Liver (tissue), 9 donors: ENCODE results near the gene SLC25A42. TPM values are rescaled to one million over a fixed set of nuclear protein-coding genes. Genes with fewer than 3 reads are reported as not detected.

Experiments
- DNase-seq: peaks from one replicate; pipeline ENCODE4 v3.0.0-alpha.2; 2017; ENCODE audit warnings: low spot score
- H3K27ac ChIP-seq, 2 donors: one replicate each; pipeline ENCODE4 v1.7.0; 2013; ENCODE audit warnings: inconsistent platforms in 2 of 2, low read length in 2 of 2, control low read depth in 1 of 2, low read depth in 1 of 2, mild to moderate bottlenecking in 1 of 2
- H3K27me3 ChIP-seq, 4 donors: one replicate each; pipeline versions ENCODE4 v1.6.1 to v1.7.0; 2013; ENCODE audit warnings: low read length in 3 of 4, inconsistent platforms in 1 of 4, mild to moderate bottlenecking in 1 of 4, moderate library complexity in 1 of 4; ENCODE audit not compliant: control insufficient read depth in 4 of 4, insufficient read depth in 4 of 4
- H3K36me3 ChIP-seq, 4 donors: one replicate each; pipeline versions ENCODE4 v1.6.1 to v1.7.0; 2013; ENCODE audit warnings: low read length in 3 of 4, mild to moderate bottlenecking in 3 of 4, low read depth in 1 of 4, moderate library complexity in 1 of 4; ENCODE audit not compliant: control insufficient read depth in 4 of 4, insufficient read depth in 3 of 4
- H3K4me1 ChIP-seq, 4 donors: one replicate each; pipeline versions ENCODE4 v1.6.1 to v1.7.0; 2013; ENCODE audit warnings: low read length in 3 of 4, mild to moderate bottlenecking in 3 of 4, moderate library complexity in 1 of 4; ENCODE audit not compliant: control insufficient read depth in 4 of 4, insufficient read depth in 4 of 4
- H3K4me3 ChIP-seq, 3 donors: one replicate each; pipeline versions ENCODE4 v1.6.1 to v1.7.0; 2013; ENCODE audit warnings: low read length in 3 of 3, control low read depth in 1 of 3, low read depth in 1 of 3, mild to moderate bottlenecking in 1 of 3
- H3K9ac ChIP-seq, 2 donors: one replicate each; pipeline ENCODE4 v1.7.0; 2013; ENCODE audit warnings: low read length in 2 of 2, mild to moderate bottlenecking in 2 of 2, moderate library complexity in 2 of 2, control low read depth in 1 of 2, low read depth in 1 of 2
- H3K9me3 ChIP-seq, 4 donors: one replicate each; pipeline versions ENCODE4 v1.6.1 to v1.7.0; 2013; ENCODE audit warnings: low read length in 3 of 4; ENCODE audit not compliant: control insufficient read depth in 4 of 4
- CTCF ChIP-seq: fragments of 150-350 bp; IDR thresholded peaks from 2 replicates; pipeline ENCODE4 v1.5.1; 2017; ENCODE audit warnings: improper control_type of control experiment, low read depth, low read length; ENCODE audit not compliant: missing input control
- EGR1 ChIP-seq, 2 donors: IDR thresholded peaks; 2 replicates each; pipeline ENCODE4 v1.6.1; 2016 to 2018; ENCODE audit warnings: antibody characterized with exemption in 2 of 2, low read depth in 2 of 2
- FOXA1 ChIP-seq: IDR thresholded peaks from 2 replicates; pipeline ENCODE4 v1.6.1; 2016; ENCODE audit warnings: antibody characterized with exemption
- FOXA2 ChIP-seq: IDR thresholded peaks from 2 replicates; pipeline ENCODE4 v1.6.1; 2016; ENCODE audit warnings: antibody characterized with exemption
- GABPA ChIP-seq, 2 donors: IDR thresholded peaks in 1 of 2; conservative IDR thresholded peaks in 1 of 2; 2 replicates each; pipeline ENCODE4 v1.6.1; 2016; ENCODE audit warnings: antibody characterized with exemption in 2 of 2, mild to moderate bottlenecking in 1 of 2, moderate library complexity in 1 of 2
- HNF4A ChIP-seq, 2 donors: conservative IDR thresholded peaks; 2 replicates each; pipeline ENCODE4 v1.6.1; 2016; ENCODE audit warnings: antibody characterized with exemption in 2 of 2, mild to moderate bottlenecking in 2 of 2
- HNF4G ChIP-seq: IDR thresholded peaks from 2 replicates; pipeline ENCODE4 v1.6.1; 2016; ENCODE audit warnings: antibody characterized with exemption
- JUND ChIP-seq, 2 donors: IDR thresholded peaks; 2 replicates each; pipeline ENCODE4 v1.6.1; 2016; ENCODE audit warnings: antibody characterized with exemption in 2 of 2
- MAX ChIP-seq: IDR thresholded peaks from 2 replicates; pipeline ENCODE4 v1.6.1; 2016; ENCODE audit warnings: antibody characterized with exemption
- NR2F2 ChIP-seq: IDR thresholded peaks from 2 replicates; pipeline ENCODE4 v1.6.1; 2016; ENCODE audit warnings: antibody characterized with exemption
- REST ChIP-seq: IDR thresholded peaks from 2 replicates; pipeline ENCODE4 v1.6.1; 2016; ENCODE audit warnings: antibody characterized with exemption, mild to moderate bottlenecking
- RXRA ChIP-seq, 2 donors: IDR thresholded peaks; 2 replicates each; pipeline ENCODE4 v1.6.1; 2017 to 2018; ENCODE audit warnings: antibody characterized with exemption in 2 of 2, mild to moderate bottlenecking in 1 of 2
- SP1 ChIP-seq: IDR thresholded peaks from 2 replicates; pipeline ENCODE4 v1.6.1; 2018; ENCODE audit warnings: antibody characterized with exemption, mild to moderate bottlenecking
- YY1 ChIP-seq: IDR thresholded peaks from 2 replicates; pipeline ENCODE4 v1.6.1; 2016; ENCODE audit warnings: antibody characterized with exemption, mild to moderate bottlenecking
- ZBTB33 ChIP-seq: IDR thresholded peaks from 2 replicates; pipeline ENCODE4 v1.6.1; 2016; ENCODE audit warnings: antibody characterized with exemption
- WGBS: extraction: QIAGEN DNeasy Blood & Tissue Kit; methylation state at CpG from one replicate; pipeline ENCODE4 v1.1.7; 2013; 5-methylcytosine and 5-hydroxymethylcytosine counted together
- polyA plus RNA-seq, 2 donors: library from polyadenylated mRNA; stranded (reverse) in 1 of 2; unstranded in 1 of 2; fragments of 200-250 nt in 1 of 2; fragments of >200 nt in 1 of 2; fragmentation: Nextera tagmentation in 1 of 2; extraction: Ambion mirVana in 1 of 2; gene quantifications; one replicate each; pipeline versions ENCODE4 v1.2.1 to v1.2.3, GENCODE V29; 2013 to 2015
- total RNA-seq, 2 donors: library from RNA; depleted of rRNA; stranded (reverse); fragments of >200 nt; gene quantifications; one replicate each; pipeline ENCODE4 v1.2.3, GENCODE V29; 2014
- donor health status: healthy.
- donor health status: healthy.
- donor health status: healthy.
- donor health status: healthy.
- donor health status: healthy.

Gene SLC25A42
- total and polyA plus RNA-seq, 4 donors = 24.7 to 89.6 (median 60.2) TPM

- WGBS = 79% methylated on average over 4 of the region's 4 CpGs
Observed at GRCh38 chr19:19027228-19027627, 36.6 kb upstream of the SLC25A42 start.

More at GRCh38 chr19:19027228-19027627, 36.6 kb upstream of the SLC25A42 start:
- Histone ChIP-seq H3K4me1 (peaks cover 4 to 33% (median 29%) of the 10 kb centered on the region in 4 donors), H3K4me3 (no peak overlapping the region), H3K27ac (no peak overlapping the region), H3K36me3 (peaks cover 6 to 40% (median 26%) of the 10 kb centered on the region in 4 donors), H3K9me3 (no peaks in the 10 kb centered on the region), H3K9ac (no peak overlapping the region), H3K27me3 (no peaks in the 10 kb centered on the region)
- no peak for TF ChIP-seq REST
- no peak for TF ChIP-seq EGR1 (IDR thresholded peaks at IDR 0.05; ENCODE audit: low read depth in 2 of 2)
- no peak for TF ChIP-seq JUND (IDR thresholded peaks at IDR 0.05)
- no peak for TF ChIP-seq HNF4A (conservative IDR thresholded peaks at IDR 0.05)
- no peak for TF ChIP-seq FOXA1
- no peak for TF ChIP-seq CTCF
- TF ChIP-seq NR2F2 = no peak
- TF ChIP-seq MAX = no peak
- TF ChIP-seq GABPA (IDR thresholded peaks at IDR 0.05 in 1 of 2, conservative IDR thresholded peaks at IDR 0.05 in 1 of 2) = no peak
- TF ChIP-seq RXRA (IDR thresholded peaks at IDR 0.05) = no peak
- no peak for TF ChIP-seq ZBTB33
- TF ChIP-seq FOXA2 = no peak
- TF ChIP-seq SP1 = no peak
- TF ChIP-seq YY1 = no peak
- TF ChIP-seq HNF4G = no peak
- DNase-seq = no peak
